Cortex of kidney (tissue), 1 donor: Measurements from ENCODE around the gene CFAP97D2.
"Not testable (repeated sequence)": the region's sequence is repeated elsewhere in the genome, so short reads cannot be mapped to it uniquely, and the experiment has no call there.

ENCODE experiments used
- DNase-seq: peaks from one replicate; lab custom pipeline; 2025; lab: John Stamatoyannopoulos, UW

Gene CFAP97D2

DNA sequence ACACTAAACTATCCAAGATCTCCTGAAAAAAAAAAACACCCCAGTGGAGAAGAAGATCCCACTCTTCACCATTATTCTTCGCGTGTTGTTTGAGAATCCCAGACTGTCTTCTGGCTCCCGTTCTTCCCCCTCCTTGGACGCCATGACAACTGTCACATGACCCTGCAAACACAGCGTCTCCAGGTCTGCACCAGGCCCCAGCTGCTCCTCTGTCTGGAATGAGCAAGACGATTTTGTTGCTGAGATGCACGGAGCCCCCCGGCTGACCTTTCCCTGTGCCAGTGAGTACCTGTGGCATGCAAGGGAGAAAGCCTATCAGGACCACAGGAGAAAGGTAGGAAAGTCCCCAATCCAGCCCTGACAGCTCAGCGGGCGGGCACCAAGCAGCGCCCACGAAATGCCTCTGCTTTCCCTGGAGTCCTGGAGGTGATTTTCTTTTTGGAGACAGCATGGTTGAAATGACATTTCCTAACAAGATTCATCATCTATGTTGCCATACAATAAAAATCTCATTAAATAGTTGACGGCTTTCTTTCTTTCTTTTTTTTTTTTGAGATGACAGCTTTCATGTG is at the start of gene CFAP97D2:
TSS of gene CFAP97D2 (plus strand) at position 171 of the 572 bp plus-strand sequence. CDS start at position 245, 74 bp downstream.
- DNase-seq: no peak

DNA sequence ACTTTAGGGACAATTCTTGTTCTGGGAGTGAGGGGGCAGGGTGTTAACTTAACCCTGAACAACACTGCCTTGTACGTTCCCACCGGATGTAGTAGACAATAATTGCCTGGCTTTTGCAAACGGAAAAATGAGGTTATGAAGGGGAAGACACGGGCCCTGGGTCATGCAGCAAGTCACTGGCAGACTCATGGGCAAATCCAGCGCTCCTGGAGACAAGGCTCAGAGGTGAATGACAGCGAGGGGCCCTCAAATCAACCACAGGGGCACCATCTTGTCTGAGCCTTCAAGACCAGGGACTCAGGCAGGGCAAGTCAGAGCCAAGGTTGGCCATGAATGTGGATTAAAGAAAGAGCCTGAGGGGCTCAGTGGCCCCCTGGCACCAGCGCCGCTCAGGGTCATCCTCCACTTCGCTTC is 49.4 kb upstream of the CFAP97D2 start:
- no peak for DNase-seq

DNA sequence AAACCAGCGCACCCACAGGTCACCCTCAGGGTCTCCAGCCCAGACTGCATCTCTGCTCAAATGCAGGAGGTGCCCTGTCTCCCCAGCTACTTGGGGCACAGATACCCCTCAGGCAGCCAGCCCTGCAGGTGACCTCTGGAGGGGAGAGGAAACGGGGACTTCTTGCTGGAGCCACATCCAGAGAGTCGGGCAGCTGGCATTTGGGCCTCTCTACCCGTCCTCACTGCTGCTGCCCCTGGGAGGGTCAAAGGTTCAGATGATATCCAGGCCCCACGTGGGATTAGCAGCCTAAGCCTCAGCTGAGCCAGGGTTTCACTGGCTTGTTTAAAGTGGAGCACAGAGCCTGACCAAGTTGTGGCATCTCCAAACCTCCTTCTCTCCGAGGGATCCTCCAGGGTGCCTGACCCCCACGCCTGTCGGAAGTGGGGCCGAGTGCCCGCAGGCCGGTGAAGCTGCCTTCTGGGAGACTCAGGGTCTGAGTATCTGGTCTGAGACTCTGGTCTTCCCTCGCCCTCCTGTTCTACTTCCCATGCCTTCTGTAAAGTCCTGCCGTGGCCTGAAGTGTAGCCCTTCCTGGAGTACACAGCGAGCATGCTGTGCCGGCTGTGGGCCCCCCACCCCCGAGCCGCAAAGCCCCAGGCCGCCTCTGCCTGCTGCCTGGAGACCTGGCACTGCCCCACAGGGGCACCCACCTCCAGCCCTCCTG is 48.8 kb upstream of the CFAP97D2 start:
- DNase-seq: no peak

DNA sequence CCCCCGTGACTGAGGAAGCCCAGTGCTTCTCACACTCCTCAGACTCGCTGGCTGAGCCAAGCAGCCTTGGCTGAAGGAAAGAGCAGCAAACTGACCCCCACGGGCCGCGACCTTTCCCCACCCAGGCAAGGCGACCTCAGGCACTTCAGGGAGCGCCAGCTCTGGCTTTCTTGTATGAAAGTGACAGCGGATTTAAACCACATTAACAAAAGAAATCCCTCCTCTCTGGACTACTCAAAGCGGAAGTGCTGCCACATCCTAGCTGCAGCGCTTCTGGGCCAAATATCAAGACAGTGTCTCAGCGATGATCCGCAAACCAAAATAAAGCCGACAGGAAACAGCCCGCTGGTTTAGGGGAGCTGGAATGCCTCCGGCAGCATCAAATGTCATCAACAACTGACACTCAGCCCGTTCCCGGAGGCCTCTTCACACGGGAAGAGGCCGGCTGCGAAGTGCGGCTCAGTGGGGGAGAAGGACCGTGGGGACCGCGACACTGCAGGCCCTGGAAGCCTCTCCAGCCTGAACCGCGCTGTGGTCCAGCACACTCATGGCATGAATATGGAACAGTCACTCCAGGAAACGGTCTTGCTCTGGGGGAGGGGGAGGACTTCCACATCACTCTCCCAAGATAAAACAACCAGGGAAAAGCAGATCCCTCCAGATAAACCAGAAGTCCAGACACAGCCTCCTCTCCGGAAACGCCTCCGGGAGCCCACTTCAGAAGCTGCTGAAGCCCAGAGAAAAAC is 48.0 kb upstream of the CFAP97D2 start:
- no peak for DNase-seq

DNA sequence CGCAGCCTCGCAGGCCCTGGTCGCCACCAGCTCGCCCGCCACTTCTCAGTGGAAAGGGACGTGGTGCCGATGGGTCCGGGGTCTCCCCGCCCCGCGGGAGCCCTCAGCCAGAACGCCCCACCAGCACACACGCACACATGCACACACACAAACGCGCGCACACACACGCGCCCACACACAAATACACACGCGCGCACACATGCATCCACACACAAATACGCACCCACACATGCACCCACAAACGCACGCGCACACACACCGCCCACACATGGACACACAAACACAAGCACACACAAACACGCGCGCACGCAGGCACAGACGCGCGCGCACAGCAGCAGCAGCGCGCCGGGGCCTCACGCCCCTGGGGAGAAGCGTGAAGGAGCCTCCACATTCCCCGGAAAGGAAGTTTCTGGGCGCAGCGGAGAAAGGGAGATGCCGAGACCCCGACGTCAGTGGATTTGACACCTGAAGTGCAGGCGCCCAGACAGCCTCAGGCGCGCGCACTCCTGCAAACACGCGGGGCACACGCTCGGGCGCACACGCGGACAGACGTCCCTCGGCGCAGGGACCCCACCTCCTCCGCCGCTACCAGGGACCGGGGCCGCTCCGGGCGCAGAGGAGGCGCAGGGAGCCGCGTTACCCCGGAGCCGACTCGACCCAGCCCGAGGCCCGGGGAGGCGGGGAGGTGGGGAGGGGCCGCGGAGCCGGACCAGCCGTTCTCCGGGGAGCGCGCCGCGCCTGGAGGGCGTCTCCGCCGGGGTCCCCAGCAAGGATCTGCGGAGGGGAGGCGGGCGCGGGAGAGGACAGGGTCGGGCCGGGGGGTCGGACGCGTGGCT is 47.3 kb upstream of the CFAP97D2 start:
- DNase-seq: no peak

DNA sequence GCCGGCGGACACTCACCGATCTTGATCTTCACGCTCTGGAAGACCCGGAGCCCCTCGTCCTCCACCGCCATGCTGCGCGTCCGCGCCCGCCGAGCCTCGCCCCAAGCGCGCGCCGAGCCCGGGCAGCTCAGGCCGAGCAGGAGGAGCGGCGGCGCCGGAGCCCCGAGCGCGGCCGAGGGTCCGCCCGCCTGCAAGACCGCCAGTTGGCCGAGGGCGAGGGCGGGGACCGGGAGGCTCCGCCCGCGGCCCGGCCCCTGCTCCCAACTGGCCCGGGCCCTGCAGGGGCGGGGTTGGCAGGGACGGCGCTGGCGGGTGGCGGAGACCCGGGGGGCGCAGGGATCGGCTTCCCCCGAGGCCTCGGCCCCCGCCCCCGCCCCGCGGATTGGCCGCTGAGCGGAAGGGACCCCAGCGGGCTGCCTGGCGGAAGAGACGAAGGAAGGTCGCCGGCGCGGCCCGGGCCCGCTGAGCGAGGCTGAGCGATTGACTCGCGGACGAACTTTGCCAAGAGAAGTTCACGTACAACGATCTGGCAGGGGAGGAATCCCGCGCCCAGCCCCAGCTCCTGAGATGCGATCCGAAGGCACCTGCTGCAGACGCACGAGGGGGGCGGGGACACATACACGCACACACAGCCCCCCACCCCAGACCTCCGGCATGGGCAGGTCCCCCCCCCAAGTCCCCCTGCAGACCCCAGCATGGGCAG is 46.5 kb upstream of the CFAP97D2 start, which contains the start of gene RASA3:
TSS of gene RASA3 (minus strand) at position 205 of the 703 bp plus-strand sequence. CDS start at position 71, 134 bp downstream.
- DNase-seq: no peak

DNA sequence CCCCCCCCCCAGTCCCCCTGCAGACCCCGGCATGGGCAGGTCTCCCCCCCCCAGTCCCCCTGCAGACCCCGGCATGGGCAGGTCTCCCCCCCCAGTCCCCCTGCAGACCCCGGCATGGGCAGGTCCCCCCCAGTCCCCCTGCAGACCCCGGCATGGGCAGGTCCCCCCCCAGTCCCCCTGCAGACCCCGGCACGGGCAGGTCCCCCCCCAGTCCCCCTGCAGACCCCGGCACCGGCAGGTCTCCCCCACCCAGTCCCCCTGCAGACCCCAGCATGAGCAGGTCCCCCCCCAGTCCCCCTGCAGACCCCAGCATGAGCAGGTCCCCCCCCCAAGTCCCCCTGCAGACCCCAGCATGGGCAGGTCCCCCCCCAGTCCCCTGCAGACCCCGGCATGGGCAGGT is 45.9 kb upstream of the CFAP97D2 start:
- DNase-seq: not testable (repeated sequence)

DNA sequence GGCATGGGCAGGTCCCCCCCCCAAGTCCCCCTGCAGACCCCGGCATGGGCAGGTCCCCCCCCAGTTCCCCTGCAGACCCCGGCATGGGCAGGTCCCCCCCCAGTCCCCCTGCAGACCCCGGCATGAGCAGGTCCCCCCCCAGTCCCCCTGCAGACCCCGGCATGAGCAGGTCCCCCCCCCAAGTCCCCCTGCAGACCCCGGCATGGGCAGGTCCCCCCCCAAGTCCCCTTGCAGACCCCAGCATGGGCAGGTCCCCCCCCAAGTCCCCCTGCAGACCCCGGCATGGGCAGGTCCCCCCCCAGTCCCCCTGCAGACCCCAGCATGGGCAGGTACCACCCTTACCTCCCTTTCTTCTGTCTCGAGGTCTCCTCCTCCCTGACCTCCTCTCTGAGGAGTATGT is 45.5 kb upstream of the CFAP97D2 start:
- DNase-seq: not testable (repeated sequence)

DNA sequence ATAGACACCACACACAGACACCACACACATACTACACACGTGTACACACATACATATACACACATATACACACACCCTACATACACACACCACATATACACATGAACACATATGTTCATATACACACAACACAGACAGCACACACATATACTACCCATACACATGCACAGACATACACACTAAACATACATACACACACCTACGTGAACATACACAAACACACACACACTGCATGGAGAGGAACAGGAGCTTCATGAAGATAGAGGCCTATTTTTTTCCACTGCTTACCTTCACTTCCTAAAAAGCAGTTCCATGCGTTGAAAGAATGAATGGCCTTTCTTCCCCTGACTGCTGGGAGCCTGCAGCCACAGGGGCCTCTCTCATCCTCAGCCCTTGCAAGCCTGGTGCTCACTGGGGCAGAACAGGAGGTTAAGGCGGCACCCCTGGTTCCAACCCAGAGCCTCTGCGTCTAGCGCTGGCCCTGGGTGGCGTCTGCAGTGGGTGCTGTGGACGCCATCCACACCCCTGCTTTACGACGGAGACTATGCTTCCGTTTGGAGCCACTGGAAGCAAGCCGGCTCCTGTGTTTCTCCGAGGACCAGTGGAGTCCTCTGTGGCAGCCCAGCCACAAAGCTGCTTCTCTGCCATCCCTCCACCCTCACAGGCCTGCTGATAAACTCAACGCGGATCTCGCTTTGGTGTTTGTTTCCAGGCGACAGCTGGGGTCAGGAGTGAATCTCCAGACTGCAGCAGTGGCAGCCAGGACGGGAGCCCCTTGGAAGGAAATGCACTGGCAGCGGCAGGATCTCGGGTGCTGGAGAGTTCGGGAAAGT is 44.7 kb upstream of the CFAP97D2 start:
- DNase-seq: no peak

DNA sequence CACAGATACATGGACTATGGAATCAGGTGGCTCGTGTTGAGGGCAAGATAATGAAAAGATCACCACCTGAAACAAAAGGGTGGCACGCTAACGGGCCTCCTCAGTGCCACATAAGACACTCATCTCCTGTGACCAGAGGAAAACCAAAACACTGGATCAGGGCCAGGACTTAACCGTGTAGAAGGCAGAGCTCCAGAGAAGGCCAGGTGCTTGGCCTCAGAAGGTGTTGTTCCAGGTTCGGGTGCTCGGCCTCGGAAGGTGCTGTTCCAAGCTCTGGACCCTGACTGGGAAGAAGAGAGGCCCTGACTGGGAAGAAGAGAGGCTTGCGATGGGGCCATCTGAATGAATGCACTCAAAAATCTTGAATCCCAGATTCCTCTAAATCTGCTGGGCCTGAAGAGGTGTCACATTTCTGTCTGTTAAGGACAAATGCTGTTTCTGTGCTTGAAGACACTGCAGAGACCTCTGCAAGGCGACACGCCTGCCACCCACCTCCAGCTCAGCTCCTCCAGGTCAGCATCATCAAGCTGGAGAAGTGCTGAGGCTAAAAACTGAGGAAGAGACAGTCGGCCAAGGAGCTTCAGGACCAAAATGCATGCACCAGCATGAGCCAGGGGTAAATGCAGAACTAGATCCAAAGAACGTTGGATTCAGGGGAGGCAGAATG is 44.0 kb upstream of the CFAP97D2 start:
- DNase-seq: no peak

DNA sequence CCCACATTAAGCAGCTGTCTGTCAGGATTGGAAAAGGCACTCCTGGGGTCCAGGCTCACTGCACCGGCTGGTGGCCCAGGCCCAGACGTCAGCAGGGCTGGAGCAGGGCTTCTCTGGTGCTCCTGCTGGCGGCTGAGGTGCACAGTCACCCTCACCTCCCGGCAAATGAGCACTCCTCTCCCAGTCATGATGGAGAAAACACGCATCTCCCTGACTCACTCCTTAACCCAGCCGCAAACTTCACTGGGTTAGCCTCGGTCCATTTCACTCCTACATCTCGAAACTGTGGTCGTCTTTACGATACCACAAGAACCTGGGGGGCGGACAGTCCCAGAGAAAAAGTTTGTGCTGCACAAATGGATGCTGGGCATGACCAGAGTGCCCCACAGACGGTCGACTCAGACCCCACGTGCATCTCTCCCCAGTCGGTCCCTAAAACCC is 43.3 kb upstream of the CFAP97D2 start:
- DNase-seq: no peak

DNA sequence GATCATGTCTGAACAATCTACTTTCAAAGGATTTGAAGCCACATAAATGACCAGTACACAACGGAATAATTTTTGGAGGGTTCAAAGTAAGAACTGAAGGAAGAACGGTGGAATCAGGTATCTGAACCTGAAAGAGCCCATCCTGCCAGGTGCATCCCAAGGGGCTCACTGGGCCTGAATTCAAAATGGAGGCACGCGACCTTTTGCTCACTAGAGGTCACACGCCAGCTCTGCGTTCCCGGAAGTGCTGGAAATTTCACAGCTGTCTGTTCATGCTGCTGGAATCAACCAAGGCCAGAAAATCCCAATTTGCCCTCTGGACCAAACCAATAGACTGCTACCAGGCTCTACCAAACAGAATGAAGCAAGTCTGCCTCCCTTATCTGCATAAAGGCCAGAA is 42.5 kb upstream of the CFAP97D2 start:
- DNase-seq: no peak

DNA sequence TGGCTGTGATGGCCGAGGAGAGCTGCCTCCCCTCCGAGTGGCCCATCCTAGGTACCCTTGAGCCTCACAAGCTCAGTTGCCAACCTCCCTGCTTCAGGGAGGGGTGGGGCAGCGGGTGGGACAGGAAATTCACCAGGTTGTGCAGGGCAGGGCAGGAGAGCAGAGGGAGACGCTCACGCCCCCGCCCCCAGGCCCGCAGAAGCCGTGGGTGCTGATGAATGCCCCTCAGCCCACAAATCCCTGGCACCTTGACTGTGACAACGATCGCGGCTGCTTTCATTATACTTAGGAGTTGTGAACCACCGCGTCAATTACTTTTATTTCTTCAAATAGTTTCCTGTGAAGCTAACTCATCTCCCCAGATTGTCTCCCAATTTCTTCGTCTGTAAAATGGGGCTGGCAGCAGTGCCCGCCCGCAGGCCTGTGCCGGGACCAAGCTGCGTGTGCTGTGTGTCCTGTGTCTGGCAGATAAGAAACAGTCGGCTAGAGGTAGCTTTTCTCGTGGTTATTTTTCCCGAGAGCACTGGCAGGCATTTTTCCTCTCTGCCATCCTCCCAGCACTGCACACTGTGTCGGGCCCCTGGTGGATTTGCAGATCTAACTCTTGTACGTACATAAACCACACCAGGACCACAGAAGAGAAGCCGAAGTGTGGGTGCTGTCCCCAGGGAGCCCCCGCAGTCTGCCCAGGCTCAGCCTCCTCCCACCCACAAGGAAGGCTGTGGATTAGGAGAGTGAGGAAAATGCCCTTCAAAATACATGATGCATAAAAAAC is 38.7 kb upstream of the CFAP97D2 start:
- DNase-seq: no peak

DNA sequence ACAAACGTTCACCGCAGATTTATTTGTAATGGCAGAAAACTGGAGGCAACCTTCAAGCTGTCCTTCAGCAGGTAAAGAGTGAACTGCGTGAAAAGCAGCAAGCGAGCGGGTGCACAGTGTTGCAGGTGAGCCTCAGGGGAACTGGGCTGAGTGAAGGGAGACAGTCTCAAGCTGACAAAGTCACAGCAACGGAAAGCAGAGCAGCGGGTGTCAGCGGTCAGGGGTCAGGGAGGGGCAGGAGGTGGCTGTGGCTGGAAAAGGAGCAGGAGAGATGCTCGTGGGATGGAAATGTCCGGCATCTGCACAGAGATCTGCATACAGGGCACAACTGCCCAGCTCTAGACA is 38.2 kb upstream of the CFAP97D2 start:
- no peak for DNase-seq

DNA sequence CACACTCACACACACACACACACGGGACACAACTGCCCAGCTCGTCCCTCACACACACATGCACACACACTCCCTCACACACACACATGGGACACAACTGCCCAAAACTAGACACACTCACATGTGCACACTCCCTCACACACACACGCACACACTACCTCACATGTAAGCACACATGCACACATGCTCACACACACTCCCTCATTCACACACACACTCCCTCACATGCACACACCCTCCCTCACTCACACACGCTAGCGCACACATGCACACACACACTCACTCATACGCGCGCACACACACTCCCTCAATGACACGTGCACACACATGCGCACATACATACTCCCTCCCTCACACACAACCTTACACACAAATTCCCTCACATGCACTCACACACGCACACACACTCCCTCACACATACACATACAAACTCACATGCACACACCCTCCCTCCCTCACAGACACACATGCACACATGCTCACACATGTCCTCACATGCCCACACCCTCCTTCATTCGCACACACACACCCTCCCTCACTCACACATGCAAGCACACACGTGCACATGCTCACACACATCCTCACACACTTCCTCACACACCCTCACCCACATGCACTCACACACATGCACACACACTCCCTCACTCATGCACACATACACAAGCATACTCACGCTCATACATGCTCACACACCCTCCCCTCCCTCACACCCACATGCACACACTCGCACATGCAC is 37.6 kb upstream of the CFAP97D2 start:
- no peak for DNase-seq

DNA sequence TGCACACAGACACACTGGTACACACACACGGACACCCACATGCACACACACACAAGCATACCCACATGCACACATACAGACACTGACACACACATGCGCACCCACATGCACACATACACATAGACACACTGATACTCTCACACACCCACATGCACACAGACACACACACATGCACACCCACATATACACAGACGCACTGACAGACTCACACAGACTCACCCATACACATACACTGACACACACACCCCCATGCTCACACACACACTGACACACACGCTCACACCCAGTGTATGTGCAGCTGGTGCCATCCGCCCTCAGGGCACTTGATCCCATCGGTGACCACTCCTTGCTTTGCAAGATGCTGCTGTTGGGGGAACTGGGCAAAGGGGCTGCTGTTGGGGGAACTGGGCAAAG is 36.9 kb upstream of the CFAP97D2 start:
- DNase-seq: no peak

DNA sequence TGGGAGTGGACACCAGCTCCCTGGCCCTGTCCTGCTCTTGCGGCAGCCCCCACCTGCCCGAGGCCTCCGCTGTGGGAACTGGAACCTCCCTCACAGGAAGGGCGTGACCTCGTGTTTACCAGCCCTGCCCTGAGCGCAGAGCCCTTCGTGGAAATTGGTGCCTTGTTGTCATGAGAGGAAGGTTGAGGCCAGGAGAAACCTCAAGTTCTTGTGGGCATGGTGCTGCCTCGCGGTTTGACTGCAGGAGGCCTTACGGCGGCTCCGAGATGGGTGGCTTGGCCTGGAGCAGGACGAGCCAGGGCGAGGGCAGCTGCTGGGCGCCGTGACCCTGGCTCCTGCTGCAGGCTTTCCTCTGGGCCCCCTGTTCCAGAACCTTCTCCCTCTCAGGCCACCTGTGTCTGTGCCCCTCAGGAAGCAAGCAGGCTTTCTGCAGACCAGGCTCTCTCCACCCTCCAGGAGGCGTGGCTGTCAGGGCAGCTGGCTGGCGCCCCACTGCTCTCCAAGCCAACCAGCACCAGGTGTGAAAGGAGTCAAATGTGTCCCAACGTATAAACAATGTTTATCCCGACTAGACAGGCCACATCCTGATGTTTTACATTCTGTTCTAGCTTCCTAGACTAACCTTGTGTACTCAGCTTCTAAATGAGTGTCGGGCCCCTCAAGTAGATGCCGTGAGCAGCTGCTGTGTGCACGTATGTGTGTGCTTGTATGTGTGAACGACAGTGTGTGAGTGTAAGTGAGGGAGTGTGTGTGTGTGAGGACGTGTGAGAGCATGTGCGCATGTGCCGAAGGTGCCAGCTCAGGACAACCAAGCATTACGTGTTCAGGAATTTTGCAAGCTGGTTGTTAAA is 36.2 kb upstream of the CFAP97D2 start:
- DNase-seq: no peak
